ENCODE measurements around the gene HIP1R.
"Not testable (repeated sequence)": the region's sequence is repeated elsewhere in the genome, so short reads cannot be mapped to it uniquely, and the experiment has no call there.

The HIP1R gene

DNA sequence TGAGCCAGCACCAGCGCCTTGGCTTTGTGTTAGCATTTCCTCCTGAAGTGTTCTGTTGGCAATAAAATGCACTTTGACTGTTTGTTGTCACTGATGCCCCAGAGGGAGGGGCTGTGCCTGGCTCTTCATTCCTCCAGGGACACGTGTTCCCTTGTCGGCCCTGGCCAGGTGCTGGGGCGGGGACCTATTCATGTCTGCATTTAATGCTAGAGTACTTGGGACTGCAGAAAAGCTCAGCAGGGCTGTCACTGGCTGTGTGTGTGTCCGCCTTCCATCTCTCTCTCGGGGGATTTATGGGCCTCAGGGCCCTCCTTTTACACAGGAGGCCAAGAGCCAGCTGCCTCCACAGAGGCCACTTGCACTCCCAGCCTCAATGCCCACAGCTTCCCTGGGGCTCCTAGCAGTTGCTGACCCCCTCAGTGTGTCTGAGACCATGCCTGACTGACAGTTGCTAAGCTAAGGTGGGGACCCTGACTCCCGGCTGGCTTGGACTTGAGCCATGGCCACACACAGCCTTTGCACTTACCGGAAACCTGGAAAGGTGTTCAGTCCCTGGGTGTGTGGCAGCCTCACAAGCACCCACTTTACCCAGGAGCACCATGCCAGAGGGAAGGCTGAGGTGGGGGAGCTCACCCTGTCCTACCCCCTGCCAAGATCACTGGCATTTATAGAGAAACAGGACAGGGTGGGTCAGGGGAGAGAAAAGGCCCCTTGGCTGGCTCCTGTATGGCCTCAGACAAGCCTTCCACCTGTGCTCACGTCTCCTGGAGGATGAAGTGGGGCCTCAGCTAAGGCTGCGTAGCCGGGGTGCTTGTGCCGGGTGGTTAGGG is 27.8 kb downstream of the HIP1R start:
- no peak for DNase-seq

DNA sequence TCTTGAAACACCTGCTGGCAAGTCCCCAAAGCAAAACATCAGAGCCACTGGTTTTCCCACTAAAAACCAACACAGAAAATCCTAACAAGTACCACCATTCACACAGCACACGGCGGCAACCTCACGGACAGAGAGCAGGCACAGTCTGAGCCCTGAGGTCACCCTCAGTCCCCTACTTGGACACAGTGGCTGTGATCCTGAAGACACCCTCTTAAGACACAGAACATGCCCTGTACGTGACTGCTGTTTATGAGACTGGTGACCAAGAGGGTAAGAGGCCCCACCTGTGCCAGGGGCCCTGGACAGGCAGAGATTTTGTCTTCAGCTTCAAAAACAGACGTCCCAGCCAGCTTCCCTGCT is 29.6 kb downstream of the HIP1R start:
- no peak for DNase-seq

DNA sequence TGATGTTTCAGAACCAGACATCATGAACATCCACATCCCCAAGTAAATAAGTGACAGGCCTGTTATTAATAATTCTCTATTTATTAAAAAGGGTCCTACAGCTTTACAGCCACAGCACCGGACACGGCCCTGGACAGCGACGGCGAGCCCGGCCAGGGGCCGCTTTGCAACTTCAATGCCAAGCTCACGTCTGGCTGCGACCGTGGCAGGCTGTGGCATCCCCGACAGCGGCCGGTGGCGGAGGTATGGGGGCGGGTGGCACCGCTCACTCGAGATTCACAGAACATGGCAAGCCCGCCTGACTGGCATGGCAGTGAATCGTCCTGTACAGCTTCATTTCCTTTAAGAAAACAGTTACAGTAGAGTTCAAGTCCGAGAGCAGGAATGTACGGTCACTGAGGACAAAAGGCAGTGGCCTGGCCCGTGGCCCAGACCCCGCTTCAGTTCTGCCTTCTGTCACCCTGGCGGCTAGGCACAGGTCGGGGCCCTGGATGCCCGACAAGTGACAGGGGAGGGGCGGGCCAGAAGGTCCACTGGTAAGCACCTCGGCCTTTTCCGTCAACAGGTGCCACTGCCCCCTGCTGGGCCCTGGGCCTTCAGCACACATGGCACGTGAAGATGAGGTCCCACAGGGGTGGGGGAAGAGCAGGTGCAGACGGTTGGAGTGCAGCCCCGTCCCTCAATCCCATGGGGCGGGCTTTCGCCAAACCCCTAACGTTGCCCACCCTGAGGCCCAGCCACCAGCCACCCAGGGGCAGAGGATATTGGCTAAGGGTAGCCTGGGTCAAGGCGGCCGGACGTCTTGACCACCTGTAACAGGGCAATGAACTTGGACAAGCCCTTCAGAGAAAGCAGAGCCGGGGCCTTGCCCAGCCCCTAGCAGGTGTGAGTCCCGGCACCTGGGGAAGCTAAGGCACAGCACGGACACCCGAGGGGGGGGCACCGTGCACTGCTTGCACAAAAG is 30.3 kb downstream of the HIP1R start:
- DNase-seq, result no peak

DNA sequence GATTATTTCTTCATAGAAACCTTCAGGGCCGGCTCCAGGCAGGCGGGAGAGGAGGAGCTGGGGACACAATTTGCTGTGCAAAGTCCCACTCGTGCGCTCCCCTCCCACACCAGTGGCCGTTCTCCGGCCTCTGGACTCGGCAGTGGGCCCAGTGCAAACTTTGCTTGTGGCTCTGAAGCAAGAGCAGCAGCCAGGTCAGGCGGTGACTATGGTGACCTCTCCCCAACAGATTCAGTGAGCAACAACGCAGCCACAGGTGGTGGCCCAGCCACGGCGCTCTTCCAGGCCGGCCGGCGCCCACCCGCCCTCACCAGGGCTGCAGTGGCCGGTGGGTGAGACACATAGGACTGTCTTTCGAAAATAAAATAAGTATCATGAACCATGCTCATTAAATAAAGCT is 31.1 kb downstream of the HIP1R start:
- no peak for DNase-seq

DNA sequence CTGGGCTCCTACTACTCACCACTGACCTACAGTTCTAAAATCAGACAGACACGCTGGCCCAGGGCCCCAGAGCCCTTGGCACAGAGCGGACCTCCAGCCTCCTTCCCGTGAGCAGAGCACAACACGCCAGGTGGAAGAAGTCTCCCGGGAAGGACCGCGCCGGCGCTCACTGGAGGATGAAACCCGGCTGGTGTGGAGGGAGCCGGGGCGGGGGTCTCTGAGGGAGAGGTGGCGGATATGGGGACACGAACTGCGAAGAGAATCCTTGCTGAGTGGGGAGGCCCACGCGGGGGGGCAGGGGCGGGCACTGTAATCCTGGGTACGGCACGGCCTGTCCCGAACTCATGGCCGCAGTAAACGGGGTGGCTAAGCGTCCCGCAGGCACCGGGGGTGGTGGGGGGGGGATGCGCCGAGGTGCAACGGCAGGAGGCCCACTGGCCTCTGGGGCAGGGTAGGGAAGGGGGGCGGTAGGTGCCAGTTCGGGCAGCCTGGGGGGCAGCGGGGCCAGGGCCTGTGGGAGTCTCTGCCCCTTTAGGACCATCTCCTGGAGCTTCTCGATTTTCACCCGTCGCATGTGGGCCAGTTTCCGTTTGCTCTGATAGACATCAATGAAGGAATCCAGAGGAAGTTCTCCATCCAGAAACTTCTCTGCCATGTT is 31.8 kb downstream of the HIP1R start:
- DNase-seq, result no peak

DNA sequence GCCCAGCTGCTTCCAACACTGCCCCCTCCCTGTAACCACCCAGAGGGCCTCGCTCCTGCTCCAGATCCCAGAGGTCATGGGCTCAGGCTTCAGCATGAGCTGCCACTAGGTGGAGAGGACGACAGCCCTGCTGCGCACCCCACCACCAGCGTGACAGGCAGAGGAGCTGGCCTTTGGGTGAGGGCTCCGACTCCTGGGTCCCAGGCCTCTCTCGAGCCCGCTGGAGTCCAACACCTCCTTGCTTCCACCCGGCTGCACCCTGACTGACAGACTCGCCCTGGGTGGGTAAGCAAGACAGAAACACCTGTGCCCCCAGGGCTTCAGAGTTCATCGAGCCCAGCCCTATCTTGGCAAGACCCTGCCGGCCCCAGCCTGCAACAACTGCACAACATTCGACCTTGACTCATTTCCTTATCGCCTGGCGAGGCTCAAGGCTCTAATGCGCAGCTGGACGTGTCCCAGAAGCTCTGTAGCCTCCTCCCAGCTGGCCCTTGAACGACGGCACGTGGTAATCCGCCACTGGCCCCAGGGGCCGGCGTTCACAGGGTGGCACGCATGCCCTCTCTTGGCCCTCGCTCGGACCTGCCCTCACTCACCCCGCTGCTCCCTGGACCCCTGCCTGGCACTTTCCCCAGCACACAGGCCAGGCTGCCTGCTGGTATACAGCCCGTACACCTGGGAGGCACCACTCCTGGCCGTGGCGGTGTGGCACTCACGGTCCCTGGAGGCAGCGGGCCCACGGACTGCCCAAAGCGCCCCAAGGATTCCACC is 32.6 kb downstream of the HIP1R start:
- DNase-seq, result no peak

DNA sequence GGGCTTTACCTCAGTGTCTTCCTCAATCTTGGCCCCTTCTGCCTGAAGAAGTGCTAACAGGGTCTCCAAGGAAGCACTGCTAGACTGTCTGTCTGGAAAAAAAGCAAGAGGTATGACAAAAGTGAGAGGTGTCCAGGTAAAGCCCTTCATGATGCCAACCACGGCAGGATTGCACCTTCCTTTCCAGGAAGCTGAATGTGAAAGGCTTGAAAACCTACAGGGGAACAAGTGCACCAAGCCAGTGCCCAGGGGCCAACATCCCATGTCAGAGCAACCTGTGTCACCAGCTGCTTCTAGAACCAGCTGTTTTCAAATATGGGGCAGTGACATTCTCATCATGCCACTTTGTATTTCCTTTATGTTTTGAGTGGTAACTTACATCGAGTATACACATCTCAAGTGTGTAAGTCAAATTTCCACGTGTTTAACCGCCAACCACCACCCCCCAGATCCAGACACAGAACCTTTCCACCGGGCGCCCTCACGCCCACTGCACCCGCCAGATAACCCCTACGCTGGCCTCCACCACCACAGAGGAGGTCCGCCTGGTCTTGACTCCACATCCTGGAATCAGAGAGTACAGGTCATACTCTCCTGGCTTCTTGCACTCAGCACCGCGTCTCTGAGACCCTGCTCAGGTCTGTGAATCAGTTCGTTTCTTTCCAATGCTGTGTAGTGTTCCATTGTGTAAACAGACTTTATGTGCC is 33.4 kb downstream of the HIP1R start:
- no peak for DNase-seq

DNA sequence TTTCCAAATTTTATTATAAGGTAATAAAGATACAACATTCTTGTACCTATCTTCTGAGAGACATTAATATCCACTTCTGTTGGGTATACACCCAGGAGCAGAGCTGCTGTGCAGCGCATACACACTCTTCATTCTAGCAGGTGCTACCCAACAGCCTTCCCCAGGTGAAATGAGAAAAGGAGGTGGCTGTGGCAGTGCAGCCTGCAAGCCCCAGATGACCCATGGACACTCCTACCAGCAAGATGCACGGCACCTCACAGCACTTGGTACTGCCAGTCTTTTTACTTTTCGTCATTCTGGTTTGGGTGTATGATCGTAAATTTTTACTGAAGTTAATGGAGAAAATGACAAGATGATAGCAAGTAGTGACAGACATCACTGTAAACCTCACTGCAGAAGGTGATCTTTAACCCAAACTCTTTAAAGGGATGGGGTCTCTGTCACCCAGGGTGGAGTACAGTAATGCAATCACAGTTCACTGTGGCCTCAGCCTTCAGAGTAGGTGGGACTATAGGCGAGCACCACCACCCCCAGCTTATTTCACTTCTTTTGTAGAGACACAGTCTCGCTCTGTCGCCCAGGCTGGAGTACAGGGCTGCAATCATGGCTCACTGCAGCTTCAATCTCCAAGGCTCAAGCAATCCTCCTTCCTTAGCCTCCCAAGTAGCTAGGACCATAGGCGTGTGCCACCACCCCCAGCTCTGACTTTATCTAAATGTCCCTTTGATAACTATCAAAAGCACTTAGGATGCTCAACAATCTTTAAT is 34.1 kb downstream of the HIP1R start:
- DNase-seq, result no peak

DNA sequence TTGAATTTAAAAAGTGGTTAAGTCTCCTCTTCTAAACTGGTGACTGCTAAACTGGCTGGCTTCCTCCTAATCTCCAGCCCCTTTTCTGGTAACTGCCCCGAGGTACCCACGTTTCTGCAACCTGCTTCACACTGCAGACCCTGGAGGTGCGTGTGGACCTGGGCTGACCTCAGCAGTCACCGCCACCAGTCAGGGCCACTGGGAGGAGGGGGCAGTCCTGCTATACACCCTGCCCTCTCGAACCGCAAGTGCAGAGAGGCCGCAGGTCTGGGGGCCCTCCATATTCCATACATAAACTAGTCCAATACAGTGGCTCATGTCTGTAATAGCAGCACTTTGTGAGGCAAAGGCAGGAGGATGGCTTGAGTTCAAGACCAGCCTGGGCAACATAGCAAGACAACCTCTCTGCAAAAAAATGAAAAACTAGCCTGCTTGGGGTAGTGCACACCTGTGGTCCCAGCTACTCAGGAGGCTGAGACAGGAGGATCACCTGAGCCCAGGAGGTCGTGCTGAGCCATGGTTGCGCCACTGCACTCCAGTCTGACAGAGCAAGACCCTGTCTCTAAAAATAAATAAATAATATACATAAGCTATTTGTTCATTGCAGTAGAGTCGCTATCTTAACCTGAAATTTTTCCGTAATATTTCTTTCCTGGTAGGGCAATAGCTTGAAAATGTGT is 35.0 kb downstream of the HIP1R start:
- no peak for DNase-seq

DNA sequence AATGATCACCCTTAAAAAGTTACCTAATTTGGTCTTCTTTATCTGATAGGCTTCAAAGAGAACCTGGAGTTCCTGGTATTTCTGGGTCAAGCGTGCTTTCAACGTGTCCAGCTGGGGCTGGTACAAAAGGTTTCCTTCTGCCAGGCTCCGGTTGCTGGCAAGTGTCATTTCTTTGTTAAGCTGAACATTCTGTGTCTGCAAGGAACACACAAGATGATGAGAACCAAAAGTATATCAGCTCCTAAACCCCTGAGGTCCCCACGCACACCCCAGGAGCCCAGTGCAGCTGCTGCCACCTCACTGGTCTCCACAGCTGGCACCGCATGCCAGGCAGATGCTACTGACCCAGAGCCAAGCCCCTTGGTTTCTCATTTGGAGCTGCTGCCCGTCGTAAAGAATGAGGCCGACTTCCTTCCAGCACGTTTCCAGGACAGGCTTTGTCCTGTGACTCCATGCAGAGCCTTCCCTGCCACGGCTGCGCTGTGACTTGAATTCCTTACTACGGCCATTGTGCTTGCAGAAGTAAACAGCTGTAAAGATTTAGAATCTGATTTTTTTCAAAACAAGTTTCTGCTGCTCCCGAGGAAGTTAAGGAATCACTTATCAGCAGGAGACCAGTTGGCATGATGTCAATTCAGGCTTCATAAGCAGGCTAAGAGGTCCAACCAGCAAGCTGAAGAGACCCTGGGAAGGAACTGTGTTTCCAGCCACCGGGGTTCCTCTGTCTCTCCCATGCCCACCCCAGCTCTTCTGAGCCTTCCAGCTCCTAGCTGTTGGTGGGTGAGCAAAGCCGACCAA is 35.8 kb downstream of the HIP1R start:
- peak; percentile 70 for DNase-seq

DNA sequence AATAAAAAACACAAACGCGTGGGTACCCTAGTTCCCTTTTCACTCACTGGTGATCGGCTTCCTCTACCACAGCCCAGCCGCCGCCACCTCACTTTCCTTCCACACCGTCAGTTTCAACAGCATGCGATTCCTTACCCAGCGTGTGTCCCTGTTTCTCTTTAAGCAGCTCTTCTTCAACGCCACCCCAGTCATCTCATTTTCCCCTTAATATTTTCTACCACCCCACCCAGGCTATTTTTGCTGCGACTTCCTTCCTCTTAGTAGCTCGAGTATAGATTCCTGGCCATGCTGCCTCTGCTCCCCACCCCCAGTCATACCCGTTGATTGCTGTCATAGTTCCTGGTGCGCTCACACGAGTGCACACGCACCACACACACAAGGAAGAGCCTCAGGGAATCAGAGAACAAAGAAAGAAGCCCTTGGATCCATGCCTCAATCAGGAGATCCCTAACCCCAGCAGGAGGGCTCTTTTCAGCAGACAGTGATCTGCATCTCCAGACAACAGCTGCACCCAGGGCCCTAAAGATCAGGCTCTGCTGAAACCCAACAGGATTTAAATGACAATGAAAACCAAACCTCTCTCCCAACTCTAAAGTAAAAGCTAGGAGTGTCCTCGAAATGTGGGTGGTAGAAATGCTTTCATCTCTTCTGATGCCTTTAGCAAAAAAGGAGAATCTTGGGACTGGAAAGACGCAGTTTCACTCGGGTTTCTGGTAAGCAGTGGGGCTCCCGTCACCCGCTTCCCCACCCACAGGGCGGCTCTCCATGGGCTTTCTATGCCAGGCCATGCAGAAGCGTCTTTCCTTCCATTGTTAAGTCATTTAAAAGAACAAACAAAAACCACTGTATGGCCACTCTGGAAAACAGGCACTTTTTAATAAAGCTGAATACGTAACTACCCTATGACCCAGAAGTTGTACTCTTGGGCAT is 36.9 kb downstream of the HIP1R start:
- DNase-seq, result peak; percentile 92

DNA sequence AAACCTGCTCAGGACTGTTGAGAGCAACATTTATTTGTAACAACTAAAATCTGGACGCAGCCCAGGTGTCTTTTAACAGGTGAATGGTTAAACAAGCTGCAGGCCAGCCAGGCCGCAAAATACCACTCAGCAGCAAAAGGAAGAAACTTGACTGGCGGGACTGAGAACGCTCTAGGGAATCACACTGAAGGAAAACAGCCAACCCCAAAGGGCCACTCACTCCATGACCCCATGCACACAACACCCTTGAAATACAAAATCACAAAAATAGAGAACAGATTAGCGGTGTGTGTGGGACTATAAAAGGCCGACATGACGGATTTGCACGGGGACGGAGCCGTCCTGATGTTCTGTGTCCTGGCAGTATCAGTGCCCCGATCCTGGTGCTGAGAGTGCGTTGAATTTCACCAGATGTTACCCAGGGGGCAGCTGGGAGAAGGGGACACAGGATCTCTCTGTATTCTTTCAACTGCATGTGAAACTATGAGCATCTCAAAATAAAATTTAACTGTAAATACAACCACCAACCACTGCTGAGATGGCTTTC is 37.6 kb downstream of the HIP1R start:
- no peak for DNase-seq

DNA sequence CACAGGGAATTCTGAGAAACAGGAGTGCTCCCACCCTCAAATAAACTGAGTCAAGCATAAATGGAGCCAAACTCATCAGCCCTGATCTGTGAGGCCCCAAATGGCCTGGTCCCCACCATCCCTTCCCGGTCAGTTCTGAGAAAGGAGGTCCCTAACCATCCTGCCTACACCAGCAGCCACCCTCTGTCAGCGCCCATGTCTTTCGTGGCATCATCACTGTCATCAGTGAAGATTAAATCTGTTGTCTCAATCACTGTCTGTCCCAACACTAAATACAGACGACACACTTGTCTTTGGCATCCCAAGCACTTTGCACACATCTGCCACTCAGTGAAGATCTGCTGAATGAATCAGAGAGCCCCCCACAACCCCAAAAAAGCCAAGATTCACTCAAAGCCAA is 38.3 kb downstream of the HIP1R start:
- no peak for DNase-seq

DNA sequence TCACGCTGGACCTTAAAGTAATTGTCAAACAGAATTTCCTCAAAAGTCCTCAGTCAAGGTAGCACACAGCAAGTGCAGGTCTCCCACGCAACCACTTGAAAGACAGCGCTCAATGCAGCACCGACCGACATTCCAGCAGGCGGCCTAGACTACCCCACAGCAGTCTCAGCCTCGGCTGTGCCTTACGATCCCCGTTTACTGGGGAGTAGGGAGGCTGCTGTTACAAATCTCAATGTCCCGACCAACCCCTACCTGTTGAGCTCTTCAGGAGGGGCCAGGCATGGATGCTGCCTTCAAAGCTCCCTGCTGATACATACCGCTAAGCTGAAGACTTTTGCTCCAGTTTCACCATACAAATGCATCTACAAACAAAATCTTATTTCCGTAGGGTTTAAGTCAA is 38.8 kb downstream of the HIP1R start:
- DNase-seq, result no peak

DNA sequence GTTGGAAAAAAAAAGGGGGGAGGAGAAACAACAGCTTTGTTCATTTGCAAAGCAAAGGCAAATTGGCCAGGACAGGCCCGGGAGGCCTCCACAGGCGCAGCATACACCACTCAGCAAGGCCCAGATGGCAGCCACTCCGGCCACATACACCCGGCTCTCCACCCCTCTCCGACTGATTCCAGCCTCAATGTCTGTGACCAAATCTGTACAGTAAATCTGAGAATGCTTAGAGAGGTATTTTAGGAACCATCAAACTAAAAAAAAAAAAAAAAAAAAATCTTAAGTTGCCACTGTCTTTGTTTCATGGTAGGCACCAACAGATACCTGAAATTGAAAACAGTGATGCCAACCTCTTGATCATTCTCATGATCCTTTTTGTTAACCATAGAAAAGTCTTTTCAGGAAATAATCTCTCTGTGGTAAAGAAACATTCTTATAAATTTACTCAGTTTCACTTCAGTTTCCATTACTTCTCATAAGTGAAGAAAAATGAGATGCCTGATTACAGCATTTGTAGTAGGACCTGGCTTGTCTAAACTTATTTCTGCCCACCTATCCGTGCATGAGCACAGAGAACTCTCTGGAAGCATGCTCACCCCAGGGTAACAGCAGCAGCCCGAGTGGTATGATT is 40.4 kb downstream of the HIP1R start:
- no peak for DNase-seq

DNA sequence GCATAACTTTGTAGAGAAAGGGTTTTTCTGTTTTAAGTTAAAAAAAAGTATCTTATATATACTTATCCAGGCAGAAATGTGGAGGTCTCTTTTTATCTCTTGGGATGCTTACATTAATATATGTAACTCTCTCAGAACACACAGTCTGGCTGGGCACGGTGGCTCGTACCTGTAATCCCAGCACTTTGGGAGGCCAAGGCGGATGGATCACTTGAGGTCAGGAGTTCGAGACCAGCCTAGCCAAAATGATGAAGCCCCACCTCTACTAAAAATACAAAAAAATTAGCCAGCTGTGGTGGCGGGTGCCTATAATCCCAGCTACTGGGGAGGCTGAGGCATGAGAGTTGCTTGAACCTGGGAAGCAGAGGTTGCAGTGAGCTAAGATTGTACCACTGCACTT is 41.0 kb downstream of the HIP1R start:
- DNase-seq, result not testable (repeated sequence)

DNA sequence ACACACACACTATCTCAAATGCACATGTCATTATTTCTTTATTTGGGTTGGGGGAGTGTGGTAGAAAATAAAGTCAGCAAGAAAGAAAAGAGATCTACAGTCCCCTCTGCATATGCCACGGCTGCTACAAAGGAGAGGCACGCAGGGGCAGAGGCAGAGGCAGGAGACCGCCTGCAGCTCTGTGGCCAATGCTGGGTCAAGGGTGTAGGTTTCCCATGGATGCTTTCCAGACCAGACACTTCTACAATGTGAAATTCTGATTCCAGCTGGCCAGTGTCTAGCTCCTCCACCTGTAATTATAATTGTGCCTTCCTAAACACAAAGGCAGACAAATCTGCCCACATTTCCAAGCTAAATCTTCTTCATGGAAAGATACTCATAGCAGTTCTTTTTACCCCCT is 41.5 kb downstream of the HIP1R start:
- DNase-seq, result no peak
